Lower lobe of right lung (tissue), 2 donors: ENCODE results near the gene ATP6V1C2. TPM values are rescaled to one million over a fixed set of nuclear protein-coding genes. Genes with fewer than 3 reads are reported as not detected.

Source experiments
- ATAC-seq, 2 donors: fragments of 200-7000 bp; cut with Tn5 transposase; one replicate each; pipeline ENCODE4 v1.9.1; 2020 to 2022; ENCODE audit warnings: mild to moderate bottlenecking in 2 of 2, moderate library complexity in 2 of 2
- DNase-seq: peaks from one replicate; pipeline ENCODE4 v3.0.0-alpha.2; 2020
- H3K27ac ChIP-seq: fragments of 200-600 bp; one replicate; pipeline ENCODE4 v1.8.0; 2022
- H3K27me3 ChIP-seq: fragments of 200-600 bp; one replicate; pipeline ENCODE4 v1.8.0; 2022; ENCODE audit warnings: low read depth
- H3K36me3 ChIP-seq: fragments of 200-600 bp; one replicate; pipeline ENCODE4 v1.8.0; 2022; ENCODE audit warnings: mild to moderate bottlenecking
- H3K4me1 ChIP-seq: fragments of 200-600 bp; one replicate; pipeline ENCODE4 v1.8.0; 2022
- H3K4me3 ChIP-seq: fragments of 200-600 bp; one replicate; pipeline ENCODE4 v1.8.0; 2022; ENCODE audit warnings: mild to moderate bottlenecking
- H3K9me3 ChIP-seq: fragments of 200-600 bp; one replicate; pipeline ENCODE4 v1.8.0; 2022
- intact Hi-C: fragments of 100-400 bp; cut with DNase I; formaldehyde crosslinking; loops from one replicate; pipeline ENCODE4 v1.11.0; 2022
- total RNA-seq: library from RNA; stranded (reverse); fragmentation: NEBNext Ultra II Directional; extraction: Animal tissue kit (Norgen Biotek cat#: 25700); gene quantifications from one replicate; pipeline ENCODE4 v1.2.1, GENCODE V29; 2021
- TF ChIP-seq, protein P1 (sequence below): fragments of 200-600 bp; IDR thresholded peaks from one replicate; pipeline ENCODE4 v1.8.0; 2022; ENCODE audit warnings: antibody characterized with exemption, mild to moderate bottlenecking
- donor health status: DM: no; HTN: yes; CAD: no; lungs with severe emphysema.

The ATP6V1C2 gene
- total RNA-seq, 1 donor from 2014 or later = 1.7 TPM

DNA sequence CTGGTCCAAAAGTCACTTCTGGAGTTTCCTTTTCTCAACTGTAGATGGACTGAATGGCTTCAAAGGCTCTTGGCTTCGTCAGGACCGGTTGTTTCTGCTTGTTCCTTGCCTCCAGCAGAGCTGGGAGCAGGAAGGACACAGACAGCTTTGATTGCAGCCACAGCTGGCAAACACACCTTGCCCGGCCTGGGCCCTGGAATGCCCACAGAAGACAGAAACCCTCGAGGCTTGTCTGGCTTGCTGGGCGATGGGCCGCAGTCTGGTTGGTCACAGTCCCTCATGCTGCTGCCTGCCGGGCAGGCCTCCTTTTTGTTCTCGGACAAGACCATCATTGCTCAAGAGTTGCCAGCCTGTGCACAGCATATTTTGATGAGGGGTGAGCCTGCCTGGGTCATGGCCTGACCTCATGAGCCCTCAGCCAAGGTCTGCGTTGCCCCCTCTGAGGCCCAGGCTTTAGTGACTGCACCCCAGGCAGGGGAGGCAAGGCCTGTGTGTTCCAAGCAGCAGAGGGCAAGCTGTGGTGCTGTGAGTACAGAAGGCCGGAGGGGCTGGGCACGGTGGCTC is 37.8 kb downstream of the ATP6V1C2 start:
- no peaks in the 10 kb centered on the region for H3K9me3 ChIP-seq
- TF ChIP-seq, protein P1, sequence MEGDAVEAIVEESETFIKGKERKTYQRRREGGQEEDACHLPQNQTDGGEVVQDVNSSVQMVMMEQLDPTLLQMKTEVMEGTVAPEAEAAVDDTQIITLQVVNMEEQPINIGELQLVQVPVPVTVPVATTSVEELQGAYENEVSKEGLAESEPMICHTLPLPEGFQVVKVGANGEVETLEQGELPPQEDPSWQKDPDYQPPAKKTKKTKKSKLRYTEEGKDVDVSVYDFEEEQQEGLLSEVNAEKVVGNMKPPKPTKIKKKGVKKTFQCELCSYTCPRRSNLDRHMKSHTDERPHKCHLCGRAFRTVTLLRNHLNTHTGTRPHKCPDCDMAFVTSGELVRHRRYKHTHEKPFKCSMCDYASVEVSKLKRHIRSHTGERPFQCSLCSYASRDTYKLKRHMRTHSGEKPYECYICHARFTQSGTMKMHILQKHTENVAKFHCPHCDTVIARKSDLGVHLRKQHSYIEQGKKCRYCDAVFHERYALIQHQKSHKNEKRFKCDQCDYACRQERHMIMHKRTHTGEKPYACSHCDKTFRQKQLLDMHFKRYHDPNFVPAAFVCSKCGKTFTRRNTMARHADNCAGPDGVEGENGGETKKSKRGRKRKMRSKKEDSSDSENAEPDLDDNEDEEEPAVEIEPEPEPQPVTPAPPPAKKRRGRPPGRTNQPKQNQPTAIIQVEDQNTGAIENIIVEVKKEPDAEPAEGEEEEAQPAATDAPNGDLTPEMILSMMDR = no peak
- no peaks in the 10 kb centered on the region for H3K36me3 ChIP-seq
- ATAC-seq = no peak
- DNase-seq = peak; percentile 28
- H3K27me3 ChIP-seq = no peaks in the 10 kb centered on the region
- H3K4me3 ChIP-seq = no peak overlapping the region
- no peaks in the 10 kb centered on the region for H3K4me1 ChIP-seq
- intact Hi-C loops = no loop called here
- no peak overlapping the region for H3K27ac ChIP-seq

DNA sequence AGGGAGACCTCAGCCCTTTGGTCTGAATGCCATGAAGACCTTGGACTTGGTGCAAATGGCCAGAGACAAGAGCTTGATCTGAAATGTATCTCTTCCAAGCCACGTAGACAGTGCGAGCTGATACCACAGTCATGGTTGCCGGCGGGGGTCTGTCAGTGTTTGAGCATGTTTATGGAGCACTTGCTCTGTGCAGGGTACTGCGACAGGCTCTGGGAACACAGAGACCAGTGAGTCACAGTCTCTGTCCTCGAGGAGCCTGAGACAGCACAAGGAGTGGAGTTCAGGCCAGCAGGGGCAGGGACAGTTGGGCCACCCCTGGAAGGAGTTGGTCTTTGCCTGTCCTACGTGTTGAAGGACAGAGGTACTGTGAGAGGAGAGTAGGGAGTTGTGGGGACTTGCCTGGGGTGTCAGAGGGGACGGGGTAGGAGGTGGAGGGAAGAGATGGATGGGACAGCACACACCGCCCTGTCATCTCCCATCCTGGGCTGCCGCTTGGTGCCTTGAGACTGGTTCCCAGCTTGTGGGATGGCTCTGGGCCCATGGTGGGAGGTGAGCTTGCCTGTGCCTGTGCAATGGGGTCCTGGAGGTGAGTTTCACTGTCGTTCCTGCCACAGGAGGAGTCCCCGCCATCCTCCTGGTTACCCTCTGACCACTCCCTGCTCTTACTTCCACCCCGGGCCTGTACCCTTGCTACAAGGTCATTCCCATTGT is 39.5 kb downstream of the ATP6V1C2 start:
- Histone ChIP-seq H3K9me3 (no peaks in the 10 kb centered on the region), H3K4me1 (no peaks in the 10 kb centered on the region), H3K27me3 (no peaks in the 10 kb centered on the region), H3K4me3 (no peak overlapping the region), H3K36me3 (no peaks in the 10 kb centered on the region), H3K27ac (no peak overlapping the region)
- ATAC-seq = no peak
- DNase-seq = peak; percentile 30
- intact Hi-C loops = no loop called here
- TF ChIP-seq, protein P1 = no peak

DNA sequence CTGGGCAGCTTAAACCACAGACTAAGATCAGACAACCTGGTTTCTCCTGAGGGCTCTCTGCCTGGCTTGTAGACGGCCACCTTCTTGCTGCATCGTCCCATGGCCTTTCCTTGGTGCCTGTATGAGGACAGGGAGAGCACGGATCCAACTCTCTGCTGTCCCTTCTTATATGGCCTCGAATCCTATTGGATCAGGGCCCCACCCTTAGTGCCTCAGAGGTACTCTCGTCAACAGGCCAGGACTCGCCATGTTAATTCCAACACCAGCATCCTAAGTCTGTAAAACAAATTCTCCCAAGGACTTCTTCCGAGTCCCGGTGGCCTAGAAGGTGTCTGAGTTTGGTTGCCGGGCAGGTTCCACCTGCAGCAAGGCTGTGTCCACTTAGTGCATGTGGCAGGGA is 40.2 kb downstream of the ATP6V1C2 start:
- no peaks in the 10 kb centered on the region for H3K36me3 ChIP-seq
- H3K27ac ChIP-seq = no peak overlapping the region
- no peak overlapping the region for H3K4me3 ChIP-seq
- TF ChIP-seq, protein P1 = no peak
- ATAC-seq (no peak), DNase-seq (peak; percentile 15)
- H3K27me3 ChIP-seq = no peaks in the 10 kb centered on the region
- H3K9me3 ChIP-seq = no peaks in the 10 kb centered on the region
- no peaks in the 10 kb centered on the region for H3K4me1 ChIP-seq
- intact Hi-C loops = no loop called here

DNA sequence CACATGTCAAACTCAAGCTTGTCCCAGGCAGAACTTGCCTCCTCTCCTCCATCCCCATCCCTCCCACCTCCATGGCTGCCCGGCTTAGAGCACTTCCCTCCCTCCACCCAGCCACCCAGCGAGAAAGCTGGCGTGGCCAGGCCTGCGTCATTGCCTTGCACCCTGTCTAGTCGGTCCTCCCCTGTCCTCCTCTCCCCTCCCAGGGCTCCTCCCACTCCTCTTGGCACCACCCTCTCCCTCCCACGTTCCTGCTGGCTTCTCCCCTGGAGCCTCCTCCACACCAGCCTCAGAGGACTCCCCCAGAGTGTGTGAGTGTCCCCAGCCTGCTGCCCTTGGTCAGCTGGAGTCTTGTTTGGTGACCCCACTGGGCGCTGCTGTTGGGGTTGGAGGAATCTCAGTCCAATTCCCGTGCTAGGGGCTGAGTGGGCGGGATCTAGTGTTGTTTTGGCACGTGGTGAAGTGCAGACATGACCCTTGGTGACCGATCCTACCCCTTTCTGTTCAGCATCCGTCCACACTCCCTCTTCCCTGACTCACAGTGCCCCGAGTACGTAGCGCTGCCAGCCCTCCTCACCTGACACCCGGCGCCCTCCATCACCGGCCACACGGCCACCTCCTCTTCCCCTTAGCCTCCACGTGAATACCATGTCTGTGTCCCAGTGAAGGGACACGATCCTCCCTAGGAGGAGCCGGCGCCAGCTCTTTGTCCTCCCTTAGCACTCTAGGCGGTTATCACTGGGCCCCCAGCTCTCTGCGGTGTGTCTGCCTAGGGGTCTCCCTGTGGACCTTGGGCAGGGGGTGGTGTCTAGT is 41.4 kb downstream of the ATP6V1C2 start:
- DNase-seq = no peak
- Histone ChIP-seq H3K4me3 (no peak overlapping the region), H3K27me3 (no peaks in the 10 kb centered on the region), H3K36me3 (no peaks in the 10 kb centered on the region), H3K4me1 (no peaks in the 10 kb centered on the region), H3K27ac (no peak overlapping the region), H3K9me3 (no peaks in the 10 kb centered on the region)
- TF ChIP-seq, protein P1 = no peak
- intact Hi-C loops = no loop called here
- ATAC-seq = peak; percentile 10 to 23

DNA sequence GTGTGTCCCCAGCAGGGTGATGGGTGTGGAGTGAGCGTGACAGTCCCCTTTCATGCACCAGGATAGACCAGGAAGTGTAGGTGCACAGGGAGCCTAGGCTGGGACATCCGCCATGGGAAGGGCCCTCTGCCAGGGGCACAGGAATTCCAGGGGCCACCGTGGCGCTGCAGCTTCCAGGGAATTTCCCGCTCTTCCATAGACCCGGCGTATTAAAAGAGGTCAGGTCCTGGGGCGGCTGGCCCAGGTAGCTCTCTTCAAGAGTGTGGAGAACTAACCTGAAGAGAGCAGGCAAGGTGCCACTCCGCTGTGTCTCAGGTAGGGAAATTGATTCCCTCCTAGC is 42.0 kb downstream of the ATP6V1C2 start:
- DNase-seq (no peak), ATAC-seq (no peak)
- TF ChIP-seq, protein P1 = no peak
- Histone ChIP-seq H3K4me1 (no peaks in the 10 kb centered on the region), H3K27ac (no peak overlapping the region), H3K4me3 (no peak overlapping the region), H3K27me3 (no peaks in the 10 kb centered on the region), H3K9me3 (no peaks in the 10 kb centered on the region), H3K36me3 (no peaks in the 10 kb centered on the region)
- intact Hi-C loops = no loop called here
